Stimulated activated CD4-positive, alpha-beta T cell treated with anti-CD3 and anti-CD28 coated beads, Interleukin-12 subunit alpha, Interleukin-12 subunit beta, amount 100 ng/mL, for 24 hours (primary cell): Measurements from ENCODE around the gene FOCAD.
"Not testable (repeated sequence)": the region's sequence is repeated elsewhere in the genome, so short reads cannot be mapped to it uniquely, and the experiment has no call there.

Experiments used
- DNase-seq, 2 experiments: peaks; one replicate each; pipeline ENCODE4 v3.0.0-alpha.2; 2020; ENCODE audit warnings: low read depth in 2 of 2

FOCAD gene

DNA sequence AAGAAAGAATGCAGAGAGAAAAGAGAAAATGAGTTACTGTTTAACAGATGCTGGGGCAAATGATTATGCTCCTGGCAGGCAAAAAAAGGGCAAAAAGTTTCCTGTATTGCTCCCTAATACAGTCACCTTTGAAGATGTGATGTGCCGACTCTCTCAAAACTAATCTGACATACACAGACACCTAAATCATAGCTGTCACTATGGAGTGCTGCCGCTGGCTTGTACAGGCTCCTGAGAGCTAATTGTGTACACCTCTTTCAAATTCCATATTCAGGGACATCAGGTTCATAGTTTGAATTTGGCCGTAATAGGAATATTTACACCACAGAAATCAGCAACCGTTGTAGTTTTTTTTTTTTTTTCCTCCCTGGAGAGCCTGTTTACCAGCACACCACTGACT is 12.4 kb upstream of the FOCAD start:
- no peak for DNase-seq

DNA sequence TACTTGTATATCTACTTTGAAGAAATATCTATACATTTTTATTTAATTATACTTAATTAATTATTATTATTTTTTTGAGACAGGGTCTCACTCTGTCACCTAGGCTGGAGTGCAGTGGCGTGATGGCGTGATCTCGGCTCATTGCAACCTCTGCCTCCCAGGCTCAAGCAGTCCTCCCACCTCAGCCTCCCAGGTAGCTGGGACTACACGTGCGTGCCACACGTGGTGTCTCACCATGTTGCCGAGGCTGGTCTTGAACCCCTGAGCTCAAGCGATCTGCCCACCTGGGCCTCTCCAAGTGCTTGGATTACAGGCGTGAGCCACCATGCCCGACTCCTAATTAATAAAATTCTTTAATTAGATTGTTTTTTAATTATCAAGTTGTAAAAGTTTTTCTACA is 10.5 kb upstream of the FOCAD start:
- not testable (repeated sequence) for DNase-seq

DNA sequence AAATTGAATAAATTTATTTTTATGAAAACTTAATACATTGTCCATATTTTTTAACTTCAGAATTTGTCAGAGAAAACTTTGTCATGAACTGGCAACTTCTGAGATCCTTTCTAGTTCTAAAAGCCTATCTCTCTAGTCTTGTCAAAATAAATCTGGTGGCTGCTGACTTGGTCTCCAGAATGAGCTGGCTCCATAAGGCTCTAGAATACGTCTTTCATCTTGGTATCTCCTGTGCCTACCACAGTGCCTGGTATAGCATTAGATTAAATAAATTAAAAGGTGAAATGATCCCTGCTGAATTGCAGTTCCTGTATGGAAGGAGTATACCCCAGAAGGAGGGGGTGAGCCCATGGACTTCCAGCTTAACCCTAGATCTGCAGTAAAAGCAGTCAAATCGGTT is 2.6 kb upstream of the FOCAD start:
- DNase-seq: no peak

DNA sequence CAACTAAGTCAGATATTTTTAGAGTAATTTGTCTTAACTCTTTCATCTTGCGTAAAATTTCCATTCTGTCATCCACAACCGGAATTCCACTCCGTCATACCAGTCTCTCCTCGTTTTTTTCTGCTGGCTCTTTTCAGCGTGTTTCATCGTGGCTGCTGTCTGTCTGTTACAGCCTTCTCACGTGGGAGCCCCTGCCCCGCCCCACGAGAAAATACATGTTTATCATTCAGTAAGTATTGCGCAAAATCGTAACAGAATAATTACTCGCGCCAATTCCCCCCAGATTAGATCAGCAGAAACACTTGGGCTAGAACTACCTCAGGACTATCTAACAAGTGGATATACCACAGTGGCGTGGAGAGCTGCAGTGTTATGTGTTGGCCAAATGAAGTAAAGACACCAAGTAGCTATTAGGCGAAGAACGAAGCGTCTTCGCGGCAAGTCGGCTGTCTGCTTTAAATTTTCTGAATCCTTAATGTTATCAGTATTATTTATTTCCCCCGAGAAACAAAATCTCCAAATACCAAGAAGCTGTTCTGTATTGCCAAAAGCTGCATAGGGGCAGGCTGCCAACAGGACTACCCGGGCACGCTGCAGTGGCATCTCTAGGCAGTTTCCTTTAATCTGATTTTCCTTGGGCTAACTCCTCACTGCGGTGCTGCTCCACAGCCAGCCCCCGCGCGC is 566 bp upstream of the FOCAD start:
- peak in 1 of 2 experiments; percentile 43 for DNase-seq

DNA sequence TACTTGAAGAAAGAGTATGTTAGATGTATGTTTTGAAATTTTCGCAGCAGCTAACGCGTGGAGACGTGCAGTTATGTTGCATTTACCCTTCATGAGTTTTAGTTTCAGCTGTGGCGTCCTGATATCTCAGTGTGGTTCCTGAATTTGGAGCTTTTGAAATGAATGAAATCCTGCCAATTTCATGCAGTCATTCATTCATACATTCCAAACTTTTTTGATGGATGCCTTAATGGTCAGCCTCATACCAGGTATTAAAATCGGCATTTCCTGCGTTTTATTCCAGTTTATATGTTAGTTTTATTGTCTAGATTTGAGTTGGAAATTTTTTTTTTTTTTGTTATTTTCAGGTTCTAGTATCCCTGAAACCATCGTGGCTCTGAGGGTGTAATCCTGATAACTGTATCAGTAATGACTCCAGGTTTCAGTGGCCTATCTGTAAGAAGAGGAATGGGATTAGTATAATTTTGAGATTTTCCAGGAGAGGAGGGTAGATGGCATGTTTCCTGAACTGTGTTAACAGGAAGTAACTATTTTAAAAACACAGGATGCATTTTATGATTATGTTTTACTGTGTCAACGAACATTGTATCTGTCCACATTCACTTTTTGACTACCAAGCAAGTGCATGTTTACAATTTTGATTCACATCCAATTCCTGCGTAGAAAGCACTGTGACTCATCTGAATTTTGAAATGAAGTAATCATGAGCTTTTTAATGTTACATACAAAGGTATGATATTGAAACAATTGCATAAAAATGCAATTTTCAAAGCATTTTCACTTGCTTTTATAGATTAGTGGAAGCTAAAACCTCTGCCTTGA is 1.0 kb downstream of the FOCAD start:
- DNase-seq: no peak

DNA sequence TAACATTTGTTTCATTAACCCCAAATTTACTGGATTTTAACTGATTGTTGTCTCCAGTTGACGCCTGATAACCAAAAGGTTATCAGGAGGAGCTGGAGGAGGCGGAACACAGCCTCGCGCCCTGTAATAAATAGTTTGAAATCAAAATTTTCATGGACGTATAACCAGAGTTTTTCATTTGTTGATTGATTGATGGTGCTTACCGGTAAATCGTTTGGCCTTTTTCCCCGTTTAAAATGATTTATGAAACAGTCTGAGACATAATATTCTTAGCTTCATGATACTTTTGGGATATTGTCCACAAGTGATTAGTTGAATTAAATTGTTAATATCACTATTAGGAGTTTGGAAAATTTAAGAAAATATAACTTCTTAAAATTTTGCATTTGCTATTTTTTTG is 1.7 kb downstream of the FOCAD start:
- no peak for DNase-seq

DNA sequence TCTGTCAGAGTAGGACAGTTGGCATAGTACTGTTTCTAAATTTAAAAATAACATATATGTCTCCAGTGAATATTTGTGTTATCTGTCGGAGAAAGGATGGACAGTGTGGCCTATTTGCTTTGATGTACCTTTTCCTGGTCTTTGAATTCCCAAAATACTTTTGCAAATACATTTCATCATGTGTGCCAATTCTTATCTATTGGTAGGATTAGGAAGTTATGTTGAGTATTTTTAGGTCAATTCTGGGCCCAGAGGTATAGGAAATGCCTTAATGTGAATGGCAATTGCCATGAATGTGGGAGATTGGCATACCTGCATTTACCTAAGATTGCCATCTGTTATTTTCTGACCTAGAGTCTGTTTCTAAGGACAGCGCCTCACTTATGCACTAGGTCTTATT is 5.8 kb downstream of the FOCAD start:
- no peak for DNase-seq

DNA sequence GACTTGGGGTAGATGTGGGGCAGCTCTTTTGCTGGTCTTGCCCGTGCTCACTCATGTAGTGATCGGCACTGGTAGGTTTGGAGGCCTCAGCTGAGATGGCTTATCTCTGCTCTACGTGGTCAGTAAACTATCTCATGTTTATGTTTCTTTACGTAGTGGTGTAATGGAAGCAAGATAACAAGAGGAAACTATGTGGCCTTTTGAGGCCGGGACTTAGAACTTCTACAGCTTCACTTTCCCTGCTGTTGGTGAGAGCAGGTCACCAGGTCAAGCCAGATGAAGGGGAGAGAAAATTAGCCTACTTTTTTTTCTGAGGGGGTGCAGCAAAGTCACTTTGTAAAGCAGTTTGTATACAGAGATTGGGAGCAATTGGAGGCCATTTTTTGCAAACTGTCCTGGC is 8.5 kb downstream of the FOCAD start:
- DNase-seq: no peak

DNA sequence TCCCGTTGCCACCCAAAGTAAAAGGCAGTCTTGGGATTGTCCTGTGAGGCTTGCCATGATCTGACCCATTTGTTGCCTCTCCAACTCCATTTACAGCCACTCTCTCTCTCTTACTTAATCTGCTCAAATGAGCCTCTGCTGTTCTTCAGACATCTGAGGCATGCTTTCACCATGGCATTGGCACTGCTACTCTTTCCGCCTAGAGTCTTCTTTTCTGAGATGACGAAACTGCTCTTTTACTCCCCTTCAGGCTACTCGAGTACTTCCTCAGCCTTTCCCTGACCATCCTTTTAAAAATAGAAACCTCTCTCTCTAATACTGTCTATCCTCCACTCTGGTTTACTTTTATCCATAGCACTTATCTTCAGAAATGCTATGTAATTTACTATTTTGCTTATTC is 9.0 kb downstream of the FOCAD start:
- DNase-seq: no peak

DNA sequence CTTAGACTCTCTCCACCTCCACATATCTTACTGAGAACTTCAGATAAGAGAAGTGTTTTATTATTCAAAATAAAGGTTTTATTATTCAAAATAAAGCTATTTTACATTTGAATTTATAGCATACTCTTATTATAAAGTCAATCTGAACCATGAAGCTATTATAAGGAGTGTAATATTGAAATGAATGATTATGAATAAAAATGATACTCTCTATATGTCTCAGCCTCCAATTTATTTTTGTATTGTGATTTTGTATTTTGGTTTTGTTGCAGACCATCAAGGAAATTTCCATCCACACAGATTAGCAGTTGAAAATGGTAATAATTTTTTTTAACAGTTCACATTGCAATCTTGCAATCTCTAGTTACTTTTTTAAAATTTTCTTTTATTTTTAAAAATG is 10.2 kb downstream of the FOCAD start:
- no peak for DNase-seq

DNA sequence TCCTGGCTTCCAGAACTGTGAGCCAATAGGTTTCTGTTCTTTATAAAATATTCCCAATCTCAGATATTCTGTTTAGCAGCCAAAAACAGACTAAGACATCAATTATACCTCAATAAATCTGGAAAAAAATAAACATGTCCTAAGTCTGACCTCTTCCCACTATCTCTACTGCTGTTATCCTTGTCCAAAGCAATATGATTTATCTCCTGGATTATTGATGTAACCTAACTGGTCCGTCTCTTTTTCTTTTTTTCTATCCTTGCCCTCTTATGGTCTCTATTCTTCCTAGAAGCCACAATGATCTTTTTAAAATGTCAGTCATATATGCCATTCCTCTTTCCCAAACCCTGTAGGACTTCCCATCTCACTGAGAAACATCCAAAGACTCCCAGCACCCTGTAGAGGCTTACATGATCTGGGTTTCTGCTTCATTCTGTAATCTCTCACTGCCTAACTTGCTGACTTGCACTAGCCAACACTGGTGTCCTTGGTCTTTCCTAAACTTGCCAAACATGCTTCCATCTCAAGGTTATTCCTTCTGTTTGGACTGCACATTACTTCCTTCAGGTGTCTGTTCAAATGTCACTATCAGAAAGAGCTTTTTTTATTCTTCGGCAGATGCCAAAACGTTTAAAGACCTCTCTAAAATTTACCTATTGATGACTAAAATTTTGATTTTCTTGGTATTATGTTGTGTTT is 13.1 kb downstream of the FOCAD start:
- no peak for DNase-seq

DNA sequence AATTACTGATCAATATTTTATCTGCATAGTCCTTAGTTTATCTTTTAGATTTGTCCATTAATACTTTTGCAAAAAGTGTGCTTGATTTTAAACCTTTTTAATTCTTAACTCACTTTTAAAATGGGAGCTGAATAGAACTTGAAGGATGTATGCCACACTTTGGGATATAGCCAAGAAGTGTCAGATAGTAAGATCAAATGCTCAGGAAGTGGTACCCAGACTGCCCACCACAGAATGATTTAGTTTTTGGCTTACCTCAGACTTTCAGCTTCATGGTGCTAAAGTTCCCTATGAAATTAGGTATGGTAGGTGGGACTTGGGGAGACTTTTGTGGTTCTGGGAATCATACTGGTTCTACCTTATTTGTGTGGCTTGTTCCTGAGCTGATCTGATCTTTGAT is 14.7 kb downstream of the FOCAD start:
- DNase-seq: no peak

DNA sequence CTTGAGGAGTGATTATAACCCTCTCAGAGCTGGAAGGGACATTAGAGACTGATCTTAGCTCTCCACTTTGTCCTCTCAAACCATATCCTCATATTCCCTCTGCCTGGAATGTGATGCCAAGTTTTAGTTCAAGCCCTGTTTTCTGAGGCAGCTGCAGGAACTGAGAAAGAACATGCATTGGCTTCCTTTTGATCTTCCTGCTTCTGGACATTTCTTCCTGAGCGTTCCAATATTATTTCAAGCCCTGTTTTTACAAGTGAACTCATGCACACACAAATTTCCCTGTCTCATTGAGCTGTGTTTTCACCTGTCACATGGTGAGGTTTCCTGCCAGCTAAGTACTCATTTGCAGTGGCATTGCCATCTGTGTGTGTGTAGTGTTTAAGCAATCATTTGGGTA is 17.0 kb downstream of the FOCAD start:
- DNase-seq: no peak

DNA sequence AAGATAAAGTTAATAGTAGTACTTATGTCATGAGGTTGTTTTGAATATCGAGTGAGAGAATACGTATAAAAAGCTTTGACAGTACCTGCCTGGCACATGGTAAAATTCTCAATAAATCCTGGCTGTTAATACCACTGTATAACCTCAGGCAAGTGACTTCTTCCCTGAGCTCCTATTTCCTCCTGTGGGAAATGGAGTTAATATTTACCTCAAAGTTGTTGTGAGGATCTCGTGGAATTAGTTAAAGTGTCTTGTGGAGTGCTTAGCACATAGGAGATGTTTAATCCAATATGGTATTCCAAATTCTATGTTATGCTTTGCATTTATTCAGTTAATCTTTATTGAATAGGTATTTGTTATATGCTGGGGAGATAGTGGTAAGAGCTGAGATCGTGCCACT is 18.5 kb downstream of the FOCAD start:
- no peak for DNase-seq

DNA sequence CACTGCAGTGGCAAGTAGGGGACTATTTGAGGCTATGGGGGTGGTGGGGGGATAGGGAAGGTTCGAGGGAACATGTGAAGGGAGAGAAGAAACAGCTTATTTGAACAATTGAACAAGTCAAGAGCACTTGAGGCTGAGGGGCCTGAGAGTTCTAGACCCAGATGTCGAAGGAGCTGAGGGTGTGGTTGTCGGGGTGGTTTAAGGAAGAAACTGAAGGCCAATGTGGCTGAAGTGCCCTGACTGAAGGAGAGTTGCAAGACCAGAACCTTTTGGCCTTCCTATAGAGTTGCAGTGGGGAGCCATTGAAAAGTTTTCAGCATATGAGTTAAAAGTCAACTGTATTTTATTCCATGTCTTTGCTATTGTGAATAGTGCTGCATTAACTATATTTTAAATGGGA is 19.1 kb downstream of the FOCAD start:
- DNase-seq: no peak

DNA sequence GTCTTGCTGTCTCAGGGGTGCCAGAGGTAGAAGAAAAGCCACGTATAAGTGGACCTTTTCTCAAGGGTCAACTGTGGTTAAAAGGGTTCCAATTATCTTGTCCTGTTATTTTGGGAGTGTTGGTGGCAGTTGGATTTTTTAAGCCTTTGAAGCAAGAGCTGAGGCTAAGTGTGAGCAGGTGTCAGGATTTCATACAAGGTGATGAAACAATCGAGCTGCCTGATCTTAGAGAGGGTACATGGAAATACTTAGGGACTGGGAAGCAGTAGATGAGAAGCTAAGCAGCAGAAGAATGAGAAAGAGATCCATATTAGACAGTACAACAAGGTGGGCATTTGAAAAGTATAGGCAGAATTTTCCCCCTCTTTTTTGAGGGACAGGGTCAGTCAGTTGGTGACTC is 23.6 kb downstream of the FOCAD start:
- no peak for DNase-seq

DNA sequence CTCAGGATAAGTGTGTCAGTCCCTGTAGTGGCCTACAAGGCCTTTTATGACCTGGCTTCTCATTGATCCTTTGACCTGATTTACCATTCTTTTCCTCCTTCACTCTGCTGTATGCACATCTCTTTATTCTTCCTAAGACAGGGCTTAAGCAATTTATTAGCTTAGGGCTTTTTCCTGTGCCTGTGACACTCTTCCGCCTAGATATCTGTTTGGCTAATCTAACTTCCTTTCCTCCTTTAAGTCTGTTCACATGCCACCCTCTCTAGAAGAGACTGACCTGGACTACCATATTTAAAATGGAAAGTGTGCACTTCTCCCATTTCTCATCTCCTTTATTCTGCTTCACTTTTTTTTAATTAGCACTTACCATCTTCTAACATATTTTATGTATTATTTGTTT is 29.1 kb downstream of the FOCAD start:
- no peak for DNase-seq

DNA sequence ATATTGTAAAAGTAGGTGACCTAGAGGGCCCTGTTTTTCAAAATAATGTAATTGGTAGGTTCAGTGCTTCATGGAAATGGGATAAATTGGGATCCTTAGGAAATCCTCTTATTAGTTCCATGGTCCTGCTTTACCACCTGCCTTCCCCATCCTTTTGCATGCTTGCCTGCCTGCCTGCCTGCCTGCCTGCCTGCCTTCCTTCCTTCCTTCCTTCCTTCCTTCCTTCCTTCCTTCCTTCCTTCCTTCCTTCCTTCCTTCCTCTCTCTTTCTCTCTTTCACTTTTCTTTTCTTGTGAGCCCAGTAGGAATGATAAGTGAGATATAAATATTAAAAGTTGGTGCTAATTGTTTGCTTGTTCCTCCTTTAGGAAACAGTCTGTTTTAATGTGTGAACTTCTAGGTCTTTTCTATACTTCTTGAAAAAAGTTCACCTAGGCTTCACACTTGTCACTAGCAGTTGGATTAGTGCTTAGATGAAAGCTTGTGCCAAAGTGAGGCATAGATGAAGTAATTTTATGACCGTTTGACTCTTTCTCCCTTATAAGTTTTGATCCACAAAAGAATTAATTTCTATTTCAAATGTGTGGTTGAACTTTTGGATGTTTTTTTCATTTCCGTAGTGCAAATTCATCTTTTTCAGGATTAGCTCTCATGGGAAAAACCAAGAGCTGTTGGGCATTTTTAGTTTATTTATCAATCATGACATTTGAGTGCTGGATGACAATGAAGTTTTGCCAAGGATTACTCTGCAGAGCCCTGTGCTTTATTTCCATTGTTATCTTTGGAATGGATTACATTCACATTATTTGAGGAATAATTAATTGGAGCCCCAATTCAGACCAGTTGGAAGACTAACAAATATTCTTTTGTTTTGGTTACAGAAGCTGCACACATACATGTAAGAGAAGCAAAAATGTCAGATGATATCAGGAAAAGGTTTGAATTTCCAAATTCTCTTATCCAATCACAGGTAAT is 30.7 kb downstream of the FOCAD start:
- no peak for DNase-seq

DNA sequence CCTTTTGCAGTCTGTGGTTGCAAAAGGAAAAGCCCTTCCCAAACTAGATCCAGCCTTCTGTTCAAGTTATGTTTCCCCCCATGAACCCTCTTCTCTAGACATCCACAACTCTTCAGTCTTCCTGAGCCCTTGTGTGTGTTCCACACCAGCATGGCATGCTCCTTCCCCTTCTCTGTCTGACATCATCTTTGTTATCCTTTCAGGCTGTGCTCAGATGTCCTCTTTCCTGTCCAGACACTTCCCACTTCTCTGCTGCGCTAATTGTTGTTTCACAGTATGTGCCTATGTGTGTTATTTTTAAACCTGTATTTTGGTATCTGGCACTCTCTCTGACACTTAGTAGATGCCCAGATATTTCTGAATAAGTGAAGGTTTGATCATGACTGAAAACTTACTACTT is 38.2 kb downstream of the FOCAD start:
- DNase-seq: no peak

DNA sequence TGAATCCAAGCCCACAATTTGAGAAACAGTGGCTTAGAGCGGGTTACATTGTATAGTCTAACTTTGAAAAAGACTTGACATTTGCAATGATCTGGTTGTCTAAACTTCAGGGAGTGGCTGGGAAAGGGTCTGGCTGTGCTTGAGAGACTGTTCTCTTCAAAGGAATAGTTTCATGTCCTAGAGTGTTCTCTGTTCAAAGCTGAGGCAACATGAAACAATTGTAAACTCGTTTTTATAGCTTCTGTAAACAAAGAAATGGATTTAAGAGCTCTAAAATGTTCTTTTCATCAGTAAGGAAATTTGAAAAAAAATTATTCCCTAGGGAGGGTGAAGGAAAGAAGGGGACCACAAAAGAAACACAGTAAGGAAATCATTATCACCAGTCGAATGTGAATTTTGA is 41.6 kb downstream of the FOCAD start:
- DNase-seq: no peak

DNA sequence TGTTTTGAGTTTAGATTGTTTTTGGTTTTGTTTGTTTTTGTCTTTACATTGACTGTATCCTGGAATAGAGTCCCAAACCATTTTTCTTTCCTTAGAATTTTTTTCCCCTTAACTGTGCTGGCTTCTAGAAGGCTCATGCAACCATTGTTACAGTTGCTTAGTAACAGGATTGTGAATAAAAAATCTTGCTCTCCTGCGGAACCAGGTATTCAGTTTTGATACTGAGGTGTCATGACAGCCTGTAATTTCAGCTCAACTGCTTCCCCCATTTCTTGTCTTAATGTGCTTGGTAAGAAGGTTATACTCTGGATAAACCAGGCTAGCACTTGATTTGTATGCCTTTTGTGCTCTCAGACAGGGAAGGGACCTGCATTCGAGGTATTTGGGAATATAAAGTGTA is 42.1 kb downstream of the FOCAD start:
- no peak for DNase-seq
